ENCODE data around the gene OTOGL.
"Not testable (repeated sequence)": the region's sequence is repeated elsewhere in the genome, so short reads cannot be mapped to it uniquely, and the experiment has no call there.

Gene OTOGL

DNA sequence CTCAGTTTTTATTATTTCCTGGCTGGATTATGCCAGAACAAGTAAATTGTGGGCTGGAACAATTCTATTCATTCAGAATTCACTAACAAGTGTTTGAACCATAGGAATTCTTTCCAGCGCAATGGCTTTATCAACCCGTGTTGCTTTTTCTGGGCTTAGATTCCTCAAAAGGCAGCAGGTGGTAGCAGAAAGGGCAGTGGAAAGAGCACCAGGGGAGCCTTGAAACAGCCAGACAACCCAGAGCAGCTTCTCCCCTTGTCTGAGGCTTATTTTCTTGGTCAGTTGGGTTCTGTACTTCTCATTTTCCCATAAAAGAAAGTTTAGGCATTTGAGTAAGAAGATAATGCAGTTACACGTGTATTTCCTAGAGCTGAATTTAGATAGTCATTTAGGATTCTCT is 130.7 kb downstream of the OTOGL start:
- no peak for DNase-seq (ENCODE audit: low read depth)

GRCh38 chr12:80232837-80233236 is 133.5 kb downstream of the OTOGL start:
- DNase-seq (ENCODE audit: low read depth), result no peak

DNA sequence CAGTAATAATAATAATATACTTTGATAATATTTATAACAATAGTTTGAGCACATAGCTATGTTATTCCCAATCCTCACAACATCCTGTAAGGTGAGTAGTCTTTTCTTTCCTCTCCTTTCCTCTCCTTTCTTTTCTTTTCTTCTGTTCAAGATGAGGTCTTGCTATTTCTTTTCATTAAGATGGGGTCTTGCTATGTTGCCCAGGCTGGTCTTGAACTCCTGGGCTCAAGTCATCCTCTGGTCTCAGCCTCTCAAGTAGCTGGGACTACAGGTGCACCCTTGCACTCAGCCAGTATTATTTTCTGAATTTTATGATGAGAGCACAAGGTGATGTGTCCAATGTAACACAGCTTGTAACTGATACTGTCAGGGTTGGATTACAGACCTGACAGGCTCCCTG is 134.6 kb downstream of the OTOGL start:
- no peak for DNase-seq (ENCODE audit: low read depth)

DNA sequence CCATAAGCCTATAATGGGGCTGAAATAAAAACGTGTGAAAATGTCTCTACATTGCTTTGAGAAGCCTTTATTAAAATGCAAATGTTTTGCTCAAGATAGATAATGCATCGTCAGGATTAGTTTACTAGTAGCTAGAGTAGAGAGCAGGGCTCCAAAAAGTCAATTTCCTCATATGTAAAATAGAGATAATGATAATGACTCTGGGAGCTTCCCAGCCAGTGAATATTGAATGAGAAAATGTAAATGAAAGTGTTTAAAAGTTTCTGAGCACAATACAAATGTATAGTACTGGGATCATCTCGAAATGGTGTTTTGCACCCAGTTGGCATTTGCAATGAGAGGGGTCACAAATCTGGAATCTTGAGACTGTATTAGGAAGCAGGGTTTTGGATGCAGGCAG is 135.3 kb downstream of the OTOGL start:
- DNase-seq (ENCODE audit: low read depth), result no peak

GRCh38 chr12:80235944-80236343 is 136.6 kb downstream of the OTOGL start:
- DNase-seq (ENCODE audit: low read depth), result no peak

DNA sequence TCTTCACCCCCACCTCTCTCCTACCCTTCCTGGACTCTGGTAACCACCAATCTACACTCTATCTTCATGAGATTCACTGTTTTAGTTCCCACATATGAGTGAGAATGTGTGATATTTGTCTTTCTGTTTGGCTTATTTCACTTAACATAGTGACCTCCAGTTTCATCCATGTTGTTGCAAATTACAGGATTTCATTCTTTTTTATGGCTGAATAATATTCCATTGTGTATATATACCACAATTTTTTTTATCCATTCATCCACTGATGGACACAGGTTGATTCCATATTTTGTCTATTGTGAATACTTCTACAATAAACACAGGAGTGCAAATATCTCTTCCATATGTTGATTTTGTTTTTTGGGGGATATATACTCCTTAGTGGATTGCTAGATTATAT is 140.5 kb downstream of the OTOGL start:
- DNase-seq (ENCODE audit: low read depth), result no peak

- DNase-seq (ENCODE audit: low read depth), result no peak
These were observed 142.4 kb downstream of the OTOGL start for GRCh38 chr12:80241576-80242273.

DNA sequence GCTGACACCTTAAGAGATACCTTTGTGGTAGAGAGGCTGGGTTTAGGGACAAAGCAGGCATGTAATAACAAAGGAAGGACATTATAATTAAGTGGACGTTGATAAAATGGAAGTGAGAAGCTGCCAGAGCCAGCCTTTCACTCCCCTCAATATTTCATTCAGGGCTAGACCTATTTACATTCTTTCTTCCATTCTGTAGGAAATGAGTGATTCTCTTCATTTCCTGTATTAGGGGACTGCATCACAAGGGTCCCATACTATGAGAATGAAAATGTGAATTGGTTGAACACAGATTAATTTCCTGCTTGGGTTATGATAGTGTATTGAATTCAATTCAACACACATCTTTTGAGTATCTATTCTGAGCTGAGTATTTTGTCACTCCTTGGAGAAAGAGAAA is 143.0 kb downstream of the OTOGL start:
- DNase-seq (ENCODE audit: low read depth), result no peak

GRCh38 chr12:80249581-80249980 is 150.2 kb downstream of the OTOGL start:
- not testable (repeated sequence) for DNase-seq (ENCODE audit: low read depth)

GRCh38 chr12:80257920-80258319 is 158.6 kb downstream of the OTOGL start:
- DNase-seq (ENCODE audit: low read depth), result no peak

GRCh38 chr12:80260269-80260668 is 160.9 kb downstream of the OTOGL start:
- DNase-seq (ENCODE audit: low read depth), result no peak

GRCh38 chr12:80261403-80261802 is 162.1 kb downstream of the OTOGL start:
- no peak for DNase-seq (ENCODE audit: low read depth)

DNA sequence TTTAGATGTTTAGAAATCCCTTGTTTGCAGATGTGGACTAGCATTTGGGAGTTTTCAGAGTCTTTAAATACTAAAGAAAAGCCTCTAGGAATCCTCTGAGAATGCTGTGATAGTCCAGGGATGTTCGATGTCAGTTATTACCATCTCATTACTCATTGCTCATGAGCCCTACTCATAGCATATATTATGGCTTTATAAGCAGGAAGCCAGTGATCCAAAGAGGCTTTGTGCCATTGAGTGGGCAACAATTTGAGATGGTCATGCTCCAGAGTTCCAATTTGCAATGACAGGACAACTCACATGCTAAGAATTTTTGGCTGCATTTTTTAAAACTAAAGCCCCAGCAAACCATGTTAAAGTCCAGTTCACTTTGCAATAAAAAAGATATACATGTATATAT is 163.0 kb downstream of the OTOGL start:
- DNase-seq (ENCODE audit: low read depth), result no peak

GRCh38 chr12:80262771-80263170 is 163.4 kb downstream of the OTOGL start:
- DNase-seq (ENCODE audit: low read depth), result no peak

DNA sequence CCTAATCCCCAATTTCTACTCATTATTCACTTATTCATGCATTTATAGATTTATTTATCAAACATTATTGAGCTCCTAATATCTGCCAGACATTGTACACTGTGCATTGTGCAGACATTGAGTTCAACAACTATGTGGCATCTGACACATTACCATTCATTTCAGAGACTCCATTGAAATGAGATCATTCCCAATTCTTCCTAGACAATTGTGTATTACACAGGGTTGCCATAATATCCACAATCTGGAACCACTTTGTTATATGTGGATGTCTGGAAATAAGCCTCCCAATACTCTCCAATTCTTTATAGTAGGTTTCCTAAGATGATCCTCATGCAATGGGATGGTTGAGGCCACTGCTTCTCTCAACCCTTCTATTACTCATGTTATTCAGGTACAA is 165.0 kb downstream of the OTOGL start:
- DNase-seq (ENCODE audit: low read depth), result no peak

- DNase-seq (ENCODE audit: low read depth), result no peak
These were observed 165.6 kb downstream of the OTOGL start for GRCh38 chr12:80264891-80265290.

- peak; percentile 73 for DNase-seq (ENCODE audit: low read depth)
These were observed 169.8 kb downstream of the OTOGL start for GRCh38 chr12:80268924-80269749.

DNA sequence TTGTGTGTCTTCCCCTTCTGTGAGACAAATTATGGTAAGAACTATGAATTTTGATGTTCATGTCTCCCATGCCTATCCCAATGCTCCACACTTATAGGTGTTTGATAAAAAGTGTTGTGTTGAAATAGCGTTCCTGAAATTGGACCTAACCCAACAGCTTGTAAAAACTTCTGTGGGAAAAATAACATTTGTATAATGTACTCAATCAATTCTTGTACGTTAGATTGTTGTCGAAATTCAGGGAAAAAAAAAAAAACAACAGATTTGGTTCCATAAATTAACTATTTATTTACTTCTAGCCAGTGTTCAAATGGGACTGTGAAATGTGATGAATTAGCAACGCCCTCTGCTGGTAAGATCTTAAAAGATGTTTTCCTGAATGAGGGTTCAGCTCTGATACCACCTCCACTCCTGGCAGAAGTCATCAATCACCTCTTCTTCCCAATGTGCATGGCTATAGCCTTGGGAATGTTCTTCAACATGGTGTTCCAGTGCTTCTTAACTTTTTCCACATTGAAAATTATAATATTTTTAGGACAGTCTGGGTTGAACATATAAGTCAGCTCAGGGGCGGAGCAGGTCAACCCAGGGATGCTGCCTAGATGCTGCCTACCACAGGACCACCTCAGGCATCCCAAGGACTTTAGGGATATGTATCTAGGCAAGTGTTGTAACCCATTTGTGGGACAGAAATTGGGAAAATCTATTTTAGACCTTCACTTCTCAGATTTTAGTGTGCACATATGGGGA is 170.6 kb downstream of the OTOGL start:
- peak; percentile 47 for DNase-seq (ENCODE audit: low read depth)

GRCh38 chr12:80271780-80272179 is 172.4 kb downstream of the OTOGL start:
- no peak for DNase-seq (ENCODE audit: low read depth)

- no peak for DNase-seq (ENCODE audit: low read depth)
These were observed 173.1 kb downstream of the OTOGL start for GRCh38 chr12:80272387-80272915.

- DNase-seq (ENCODE audit: low read depth), result no peak
These were observed 173.8 kb downstream of the OTOGL start for GRCh38 chr12:80273144-80273543.

- no peak for DNase-seq (ENCODE audit: low read depth)
These were observed 178.4 kb downstream of the OTOGL start for GRCh38 chr12:80277732-80278131.

DNA sequence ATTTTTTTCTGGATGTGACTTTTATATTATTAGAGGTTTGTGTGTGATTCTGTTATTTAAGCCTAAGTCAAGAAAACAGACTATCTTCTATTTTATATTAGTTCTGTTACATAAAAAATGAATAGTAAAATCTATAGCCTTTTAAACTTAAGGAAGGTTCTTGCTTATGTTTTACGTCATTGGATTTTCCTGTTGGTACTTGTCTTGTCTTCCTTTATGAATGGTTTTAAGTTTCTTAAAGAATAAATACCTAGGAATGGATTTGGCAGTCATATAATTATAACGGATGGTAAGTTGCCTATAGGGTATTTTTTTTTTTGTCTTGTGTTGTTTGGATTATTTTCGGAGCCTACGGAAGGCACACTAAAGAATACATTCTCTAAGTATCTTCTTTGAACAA is 182.9 kb downstream of the OTOGL start:
- no peak for DNase-seq (ENCODE audit: low read depth)

All from amniotic epithelial cell (primary cell).